Measurements from ENCODE around the gene CABCOCO1.
A peak's percentile ranks its signal among the peaks of the same experiment; 100 is the strongest.

The CABCOCO1 gene

GRCh38 chr10:61757525-61758397 lies 95.0 kb downstream of the CABCOCO1 start:
- DNase-seq: no peak

- DNase-seq: no peak
Measured at GRCh38 chr10:61758433-61758832, 95.7 kb downstream of the CABCOCO1 start.

GRCh38 chr10:61759751-61760150 lies 97.0 kb downstream of the CABCOCO1 start:
- no peak for DNase-seq

- no peak for DNase-seq
Measured at GRCh38 chr10:61760943-61761824, 98.5 kb downstream of the CABCOCO1 start.

- no peak for DNase-seq
Measured at GRCh38 chr10:61761825-61762217, 99.1 kb downstream of the CABCOCO1 start.

GRCh38 chr10:61763778-61764177 lies 101.0 kb downstream of the CABCOCO1 start:
- DNase-seq: no peak

GRCh38 chr10:61764486-61764885 lies 101.8 kb downstream of the CABCOCO1 start:
- no peak for DNase-seq

GRCh38 chr10:61765176-61766087 lies 102.7 kb downstream of the CABCOCO1 start:
- DNase-seq: no peak

- no peak for DNase-seq
Measured at GRCh38 chr10:61766927-61767326, 104.2 kb downstream of the CABCOCO1 start.

GRCh38 chr10:61774031-61774430 lies 111.3 kb downstream of the CABCOCO1 start:
- DNase-seq: no peak

- no peak for DNase-seq
Measured at GRCh38 chr10:61775111-61775510, 112.4 kb downstream of the CABCOCO1 start.

GRCh38 chr10:61776615-61777266 lies 114.0 kb downstream of the CABCOCO1 start:
- DNase-seq: no peak

- DNase-seq: no peak
Measured at GRCh38 chr10:61778137-61778536, 115.4 kb downstream of the CABCOCO1 start.

- no peak for DNase-seq
Measured at GRCh38 chr10:61779276-61779675, 116.5 kb downstream of the CABCOCO1 start.

GRCh38 chr10:61779950-61780659 lies 117.4 kb downstream of the CABCOCO1 start:
- peak; percentile 79 for DNase-seq

GRCh38 chr10:61780732-61781131 lies 118.0 kb downstream of the CABCOCO1 start:
- no peak for DNase-seq

- no peak for DNase-seq
Measured at GRCh38 chr10:61781969-61782403, 119.3 kb downstream of the CABCOCO1 start.

GRCh38 chr10:61784354-61785133 lies 121.8 kb downstream of the CABCOCO1 start:
- DNase-seq: no peak

GRCh38 chr10:61785473-61786105 lies 122.9 kb downstream of the CABCOCO1 start:
- no peak for DNase-seq

- DNase-seq: no peak
Measured at GRCh38 chr10:61786728-61787127, 124.0 kb downstream of the CABCOCO1 start.

All from femur (tissue), 1 donor.